Activated CD4-positive, alpha-beta T cell treated with anti-CD3 and anti-CD28 coated beads, Interleukin-2, amount 50 U/mL, for 1 hour (primary cell): ENCODE measurements around the gene ERAL1.
"Not testable (repeated sequence)": the region's sequence is repeated elsewhere in the genome, so short reads cannot be mapped to it uniquely, and the experiment has no call there.

Experiments
- DNase-seq: peaks from one replicate; pipeline ENCODE4 v3.0.0-alpha.2; 2020

Gene ERAL1

DNA sequence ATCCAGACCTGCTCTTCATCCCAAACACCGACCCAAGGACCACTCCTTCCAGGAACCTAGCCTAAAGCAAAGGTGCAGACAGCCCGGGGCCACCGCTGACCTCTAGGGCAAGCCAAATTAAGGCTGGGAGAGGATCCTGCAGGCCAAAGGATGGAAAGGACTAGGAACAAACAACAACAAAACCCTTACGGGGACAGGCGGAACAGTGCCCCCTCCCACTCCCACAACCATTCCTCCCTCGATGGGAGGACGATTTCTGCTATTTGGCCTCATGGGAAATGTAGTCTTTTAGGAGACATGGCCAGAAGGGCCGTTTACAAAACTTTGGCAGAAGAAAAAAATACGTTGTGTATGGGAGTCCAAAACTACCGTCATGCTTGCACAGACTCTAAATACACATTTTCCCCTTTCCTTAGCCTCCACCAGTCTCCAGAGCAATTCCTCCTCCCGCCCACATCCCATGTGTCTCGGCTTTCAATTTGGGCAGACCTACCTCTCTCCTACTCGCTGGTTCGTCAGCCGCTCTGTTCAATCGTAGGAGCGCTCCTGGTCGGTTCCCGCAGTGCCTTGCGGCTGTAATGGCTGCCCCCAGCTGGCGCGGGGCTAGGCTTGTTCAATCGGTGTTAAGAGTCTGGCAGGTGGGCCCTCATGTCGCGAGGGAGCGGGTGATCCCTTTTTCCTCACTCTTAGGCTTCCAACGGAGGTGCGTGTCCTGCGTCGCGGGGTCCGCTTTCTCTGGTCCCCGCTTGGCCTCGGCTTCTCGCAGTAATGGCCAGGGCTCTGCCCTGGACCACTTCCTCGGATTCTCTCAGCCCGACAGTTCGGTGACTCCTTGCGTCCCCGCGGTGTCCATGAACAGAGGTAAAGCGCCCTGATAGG lies at the start of gene ERAL1:
ERAL1 (plus strand) TSS at position 560 of the 879 bp plus-strand sequence; CDS start at position 579, 19 bp downstream.
- DNase-seq = peak; percentile 79

DNA sequence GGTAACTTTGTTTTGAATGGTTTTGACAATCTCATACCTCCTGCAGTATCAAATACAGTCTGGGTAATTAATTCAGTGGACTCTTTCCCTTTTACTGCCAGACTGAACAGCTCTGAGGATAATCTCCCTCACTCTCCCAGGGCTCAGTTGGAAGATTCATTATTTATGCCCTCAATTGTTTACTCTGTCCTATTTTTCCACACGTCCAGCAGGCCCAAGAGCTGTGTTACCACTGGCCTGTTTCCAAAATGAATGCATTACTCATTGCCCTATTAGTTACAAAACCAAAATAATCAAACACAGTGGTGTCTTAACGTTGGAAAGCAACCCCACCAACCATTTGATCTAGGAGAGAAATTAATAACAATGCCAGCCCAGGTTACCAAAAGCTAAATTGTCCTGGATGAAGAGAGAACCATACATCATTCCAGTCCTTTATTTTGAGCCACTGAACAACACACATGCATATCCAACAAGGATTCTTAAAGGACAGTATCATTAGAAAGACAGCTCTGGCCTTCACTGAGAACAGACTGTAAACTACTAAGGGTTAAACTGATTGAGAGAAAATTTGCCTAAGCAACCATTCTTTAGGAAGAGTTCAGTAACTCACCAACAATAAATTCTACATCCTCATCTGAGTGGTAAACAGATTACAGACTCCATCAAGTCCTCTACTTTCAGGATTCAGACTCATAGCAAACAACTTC lies 46.7 kb upstream of the ERAL1 start:
- no peak for DNase-seq

DNA sequence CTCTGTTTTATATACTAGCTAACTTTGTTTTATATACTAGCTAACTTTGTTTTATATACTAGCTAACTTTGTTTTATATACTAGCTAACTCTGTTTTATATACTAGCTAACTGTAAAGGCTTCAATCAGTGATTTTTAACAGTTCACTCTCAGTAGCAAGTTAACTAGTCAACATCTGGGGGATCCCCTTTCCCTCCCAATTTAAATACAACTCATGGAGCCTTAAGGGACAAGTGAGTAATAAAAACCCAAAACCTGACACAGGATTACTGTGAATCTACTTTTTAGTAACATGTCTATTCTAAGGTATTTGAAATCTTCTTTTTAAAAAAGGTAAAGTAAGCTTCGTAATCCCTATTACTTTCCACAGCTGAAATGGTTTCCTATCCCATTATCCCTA lies 44.4 kb upstream of the ERAL1 start:
- no peak for DNase-seq

GRCh38 chr17:28811651-28812090 lies 43.1 kb upstream of the ERAL1 start:
- DNase-seq = no peak

GRCh38 chr17:28812091-28812747 lies 42.6 kb upstream of the ERAL1 start:
- peak; percentile 96 for DNase-seq

GRCh38 chr17:28812748-28813377 lies 42.0 kb upstream of the ERAL1 start:
- no peak for DNase-seq

- DNase-seq = no peak
Measured at GRCh38 chr17:28816540-28816939, 38.3 kb upstream of the ERAL1 start.

DNA sequence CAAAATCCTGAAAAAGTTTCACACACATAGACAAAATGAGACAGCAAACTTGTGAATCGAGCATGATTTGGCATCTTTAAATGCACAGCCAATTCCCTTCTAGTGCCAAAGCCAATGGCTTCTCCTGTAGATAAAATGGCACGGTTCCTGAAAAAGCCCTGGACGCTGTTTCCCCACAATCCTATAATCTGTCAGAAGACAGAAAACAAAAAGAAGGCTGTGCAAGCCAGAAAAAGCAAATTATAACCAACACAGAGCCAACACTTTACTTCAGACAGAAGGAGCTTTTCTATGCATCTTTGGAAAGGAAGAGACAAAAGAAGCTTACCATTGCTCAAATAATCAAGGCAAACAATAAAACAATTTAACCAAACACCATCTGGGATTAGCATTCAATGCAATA lies 36.0 kb upstream of the ERAL1 start:
- no peak for DNase-seq

GRCh38 chr17:28819582-28819981 lies 35.2 kb upstream of the ERAL1 start:
- DNase-seq = no peak

DNA sequence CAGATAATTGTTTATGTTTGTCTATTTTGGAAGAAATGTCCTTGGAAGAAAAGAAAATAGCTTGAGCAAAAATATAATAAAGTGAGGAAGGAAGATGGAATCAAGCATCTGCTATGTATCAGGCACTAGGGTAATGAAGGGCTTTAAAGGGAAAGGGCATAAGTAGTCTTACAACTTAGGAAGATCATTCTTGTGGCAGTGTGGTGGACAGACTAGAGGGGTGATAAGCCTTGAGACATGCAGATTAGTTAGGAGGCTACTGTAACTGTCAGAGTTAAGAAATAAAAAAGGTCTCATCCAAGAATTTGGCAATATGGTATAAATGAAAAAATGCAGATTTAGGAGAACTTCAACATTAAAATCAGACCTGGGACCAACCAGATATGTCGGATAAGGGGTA lies 27.1 kb upstream of the ERAL1 start:
- DNase-seq = no peak

GRCh38 chr17:28828294-28829040 lies 26.3 kb upstream of the ERAL1 start:
- DNase-seq = no peak

- no peak for DNase-seq
Measured at GRCh38 chr17:28834420-28834819, 20.4 kb upstream of the ERAL1 start.

GRCh38 chr17:28836541-28836940 lies 18.3 kb upstream of the ERAL1 start:
- not testable (repeated sequence) for DNase-seq

DNA sequence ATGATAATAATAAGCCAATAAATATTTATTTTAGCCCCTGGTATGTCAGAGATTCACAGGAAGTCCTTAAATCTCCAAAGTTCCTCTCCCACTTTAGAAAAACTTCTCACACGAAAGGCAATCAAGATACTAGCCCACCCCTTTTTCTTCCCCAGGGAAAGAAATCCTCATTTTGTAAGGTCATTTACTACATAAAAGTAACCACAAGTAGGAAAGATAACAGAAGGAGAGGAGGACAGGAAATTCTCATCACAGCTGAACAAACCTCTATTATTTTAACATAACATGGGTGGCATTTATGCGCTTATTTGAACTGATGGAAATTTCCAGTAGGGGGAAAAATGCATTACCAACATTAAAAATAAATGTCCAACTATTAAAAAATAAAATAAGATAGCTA lies 15.6 kb upstream of the ERAL1 start:
- no peak for DNase-seq

- no peak for DNase-seq
Measured at GRCh38 chr17:28841901-28842281, 12.9 kb upstream of the ERAL1 start.

GRCh38 chr17:28842282-28843012 lies 12.4 kb upstream of the ERAL1 start, which contains the start of gene FAM222B:
FAM222B (minus strand) TSS chr17:28842790; CDS start chr17:28766667, 76,123 bp downstream.
- DNase-seq = peak; percentile 79

DNA sequence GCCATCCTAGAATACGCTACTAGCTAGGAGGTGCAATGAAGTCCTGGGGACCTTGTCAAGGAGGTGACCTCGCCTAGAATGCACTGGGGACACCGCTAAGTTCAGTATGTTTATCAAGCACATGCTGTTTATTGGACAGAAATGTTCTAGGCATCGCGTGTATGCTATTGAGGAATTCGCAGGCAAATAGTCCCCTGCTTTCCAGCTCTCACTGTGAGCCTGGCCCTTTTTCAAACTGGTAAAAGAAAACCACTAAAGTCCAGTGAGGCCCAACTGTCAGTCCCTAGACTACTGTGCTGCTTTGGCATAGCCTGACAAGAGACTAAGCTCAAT lies 11.0 kb upstream of the ERAL1 start:
- DNase-seq = no peak

- DNase-seq = no peak
Measured at GRCh38 chr17:28846231-28846630, 8.6 kb upstream of the ERAL1 start.

DNA sequence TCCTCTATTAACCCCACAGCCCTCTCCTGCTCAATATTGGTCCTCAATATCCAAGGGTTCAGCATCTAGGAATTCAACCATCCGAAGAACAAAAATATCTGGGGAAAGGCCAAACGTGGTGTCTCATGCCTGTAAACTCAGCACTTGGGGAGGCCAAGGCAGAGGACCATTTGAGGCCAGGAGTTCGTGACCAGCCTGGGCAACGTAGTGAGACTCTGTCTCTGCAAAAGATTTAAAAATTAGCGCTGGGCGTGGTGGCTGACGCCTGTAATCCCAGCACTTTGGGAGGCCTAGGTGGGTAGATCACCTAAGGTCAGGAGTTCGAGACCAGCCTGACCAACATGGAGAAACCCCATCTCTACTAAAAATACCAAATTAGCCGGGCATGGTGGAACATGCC lies 8.1 kb upstream of the ERAL1 start:
- DNase-seq = not testable (repeated sequence)

DNA sequence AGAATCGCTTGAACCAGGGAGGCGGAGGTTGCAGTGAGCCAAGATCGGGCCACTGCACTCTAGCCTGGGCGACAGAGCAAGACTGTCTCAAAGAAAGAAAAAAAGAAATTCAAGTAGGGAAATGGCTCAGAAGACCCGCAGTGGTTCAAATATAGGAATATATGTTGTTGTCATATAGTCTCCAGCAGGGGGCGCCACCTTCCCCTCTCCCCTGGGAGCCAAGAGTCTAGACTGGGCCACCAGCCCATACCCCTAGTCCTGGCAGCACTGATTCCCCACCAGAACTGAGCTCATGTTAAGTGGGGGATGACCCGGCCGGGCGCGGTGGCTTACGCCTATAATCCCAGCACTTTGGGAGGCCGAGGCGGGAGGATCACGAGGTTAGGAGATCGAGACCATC lies 6.1 kb upstream of the ERAL1 start:
- DNase-seq = peak; percentile 60

GRCh38 chr17:28849281-28849680 lies 5.5 kb upstream of the ERAL1 start:
- DNase-seq = no peak

DNA sequence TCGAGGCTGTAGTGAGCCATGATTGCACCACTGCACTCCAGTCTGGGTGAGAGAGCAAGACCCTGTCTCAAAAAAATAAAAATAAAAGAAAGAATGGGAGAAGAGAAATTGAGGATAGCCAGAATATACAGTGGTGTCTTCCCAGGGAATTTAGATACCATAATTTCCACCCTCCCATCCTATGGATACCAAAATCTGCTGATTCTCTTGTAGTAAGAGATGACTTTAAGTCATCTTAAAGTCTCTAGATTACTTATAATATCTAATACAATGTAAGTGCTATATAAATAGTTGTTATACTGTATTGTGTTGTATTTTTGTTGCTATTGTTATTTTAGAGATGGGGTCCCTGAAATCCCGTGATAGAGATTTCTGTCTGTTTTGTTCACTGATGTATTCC lies 1.5 kb upstream of the ERAL1 start:
- DNase-seq = no peak
